Ureter (tissue), 1 donor: ENCODE results near the gene MAGI1. TPM values are rescaled to one million over a fixed set of nuclear protein-coding genes. Genes with fewer than 3 reads are reported as not detected.

Source experiments
- DNase-seq: peaks from one replicate; pipeline ENCODE4 v3.0.0-alpha.2; 2020; ENCODE audit warnings: low spot score
- total RNA-seq: library from RNA; stranded (reverse); gene quantifications from one replicate; pipeline ENCODE4 v1.2.4, GENCODE V29; 2023
- donor health status: DM: yes; HTN: yes; CAD: no.

Gene MAGI1
- total RNA-seq, 1 donor from 2014 or later: 45.5 TPM

DNA sequence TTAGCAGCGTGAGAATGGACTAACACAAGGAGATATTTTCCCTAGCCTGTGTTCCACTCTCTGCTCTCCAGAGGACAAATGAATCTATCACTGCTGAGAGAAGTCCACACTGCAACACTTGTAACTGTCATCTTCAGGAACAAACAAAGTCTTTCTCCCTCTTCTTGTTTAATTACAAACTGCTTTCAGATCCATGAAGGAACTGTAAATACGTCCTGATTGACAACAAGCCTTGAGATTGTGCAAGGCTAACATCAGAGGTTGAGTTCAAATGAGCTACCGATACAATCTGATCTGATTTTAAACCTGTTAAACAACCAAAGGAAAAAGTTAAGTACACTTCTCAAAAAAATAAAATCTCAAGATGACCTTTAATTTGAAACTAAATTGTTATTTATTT, 712.1 kb downstream of the MAGI1 start:
- DNase-seq: no peak

GRCh38 chr3:65322910-65323309, 715.8 kb downstream of the MAGI1 start:
- DNase-seq: no peak

DNA sequence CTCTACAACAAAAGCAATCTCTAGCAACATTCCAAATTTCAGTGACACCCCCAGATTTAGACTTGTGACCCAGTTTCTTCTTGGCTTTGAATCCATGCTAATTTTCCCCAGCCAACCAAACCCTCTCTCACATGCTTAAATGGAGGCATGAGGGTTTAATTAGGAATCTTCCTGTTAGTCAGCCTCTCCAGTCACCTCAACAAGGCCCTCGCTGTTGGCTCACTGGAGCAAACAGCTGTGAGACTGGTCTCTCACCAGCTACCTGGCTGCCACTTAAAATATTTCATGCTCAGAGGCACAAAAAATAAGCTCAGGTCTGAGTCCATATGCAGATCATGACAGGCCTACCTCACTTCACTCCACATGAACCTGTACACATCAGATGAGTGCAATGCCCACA, 720.5 kb downstream of the MAGI1 start:
- DNase-seq: no peak

DNA sequence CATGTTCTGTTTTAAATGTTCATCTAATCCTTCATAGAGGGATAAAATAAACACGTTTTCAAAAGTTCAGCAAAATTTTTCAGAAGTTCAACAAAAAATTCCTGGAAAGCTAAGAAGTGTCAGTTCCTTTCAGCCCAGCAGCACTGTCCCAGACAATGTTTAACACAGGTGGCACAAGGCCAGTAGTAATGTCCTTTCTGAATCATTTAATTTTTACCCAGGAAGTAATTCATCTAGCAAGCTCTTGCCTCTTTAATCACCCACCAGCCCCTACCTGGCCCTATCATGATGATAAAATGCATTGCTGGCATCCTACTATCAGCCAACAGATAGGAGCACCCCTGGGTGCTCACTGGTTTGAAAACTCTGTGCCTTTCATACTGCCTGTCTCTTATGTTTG, 723.8 kb downstream of the MAGI1 start:
- DNase-seq: no peak

GRCh38 chr3:65314269-65314668, 724.4 kb downstream of the MAGI1 start:
- DNase-seq: no peak

- no peak for DNase-seq
These were observed 725.1 kb downstream of the MAGI1 start for GRCh38 chr3:65313666-65314065.

- DNase-seq: no peak
These were observed 732.9 kb downstream of the MAGI1 start for GRCh38 chr3:65305836-65306235.

Other genes with a start within 250 kb of the MAGI1 start
- 21.3 TPM for gene SLC25A26, start 182.1 kb upstream of the MAGI1 start, total RNA-seq